Measurements from ENCODE around the gene EPB41L1.

Gene EPB41L1

GRCh38 chr20:36255445-36255844 is 100.9 kb downstream of the EPB41L1 start:
- DNase-seq (ENCODE audit: low read depth in 4 of 4, low spot score in 1 of 4), result no peak

- no peak for DNase-seq (ENCODE audit: low read depth in 4 of 4, low spot score in 1 of 4)
Observed at GRCh38 chr20:36259177-36260061, 104.9 kb downstream of the EPB41L1 start.

GRCh38 chr20:36260316-36260715 is 105.8 kb downstream of the EPB41L1 start:
- DNase-seq (ENCODE audit: low read depth in 4 of 4, low spot score in 1 of 4), result no peak

- no peak for DNase-seq (ENCODE audit: low read depth in 4 of 4, low spot score in 1 of 4)
Observed at GRCh38 chr20:36261389-36262105, 107.0 kb downstream of the EPB41L1 start.

GRCh38 chr20:36262440-36262839 is 107.9 kb downstream of the EPB41L1 start:
- DNase-seq (ENCODE audit: low read depth in 4 of 4, low spot score in 1 of 4), result no peak

- DNase-seq (ENCODE audit: low read depth in 4 of 4, low spot score in 1 of 4), result no peak
Observed at GRCh38 chr20:36264426-36265246, 110.1 kb downstream of the EPB41L1 start.

- no peak for DNase-seq (ENCODE audit: low read depth in 4 of 4, low spot score in 1 of 4)
Observed at GRCh38 chr20:36266189-36266588, 111.6 kb downstream of the EPB41L1 start.

GRCh38 chr20:36267605-36268381 is 113.3 kb downstream of the EPB41L1 start:
- no peak for DNase-seq (ENCODE audit: low read depth in 4 of 4, low spot score in 1 of 4)

GRCh38 chr20:36268440-36269342 is 114.2 kb downstream of the EPB41L1 start:
- no peak for DNase-seq (ENCODE audit: low read depth in 4 of 4, low spot score in 1 of 4)

- no peak for DNase-seq (ENCODE audit: low read depth in 4 of 4, low spot score in 1 of 4)
Observed at GRCh38 chr20:36269507-36269906, 115.0 kb downstream of the EPB41L1 start.

- no peak for DNase-seq (ENCODE audit: low read depth in 4 of 4, low spot score in 1 of 4)
Observed at GRCh38 chr20:36270744-36271638, 116.5 kb downstream of the EPB41L1 start.

- no peak for DNase-seq (ENCODE audit: low read depth in 4 of 4, low spot score in 1 of 4)
Observed at GRCh38 chr20:36271639-36272546, 117.4 kb downstream of the EPB41L1 start.

GRCh38 chr20:36272547-36273220 is 118.1 kb downstream of the EPB41L1 start:
- DNase-seq (ENCODE audit: low read depth in 4 of 4, low spot score in 1 of 4), result no peak

GRCh38 chr20:36273414-36274180 is 119.1 kb downstream of the EPB41L1 start:
- DNase-seq (ENCODE audit: low read depth in 4 of 4, low spot score in 1 of 4), result no peak

GRCh38 chr20:36274181-36274841 is 119.8 kb downstream of the EPB41L1 start:
- no peak for DNase-seq (ENCODE audit: low read depth in 4 of 4, low spot score in 1 of 4)

- no peak for DNase-seq (ENCODE audit: low read depth in 4 of 4, low spot score in 1 of 4)
Observed at GRCh38 chr20:36275011-36275410, 120.5 kb downstream of the EPB41L1 start.

Data from stimulated activated CD4-positive, alpha-beta T cell treated with anti-CD3 and anti-CD28 coated beads, Interleukin-1b, Interleukin-23, amount 100 ng/mL, for 24 hours (primary cell).